ENCODE results near the gene TADA2A. TPM values are rescaled to one million over a fixed set of nuclear protein-coding genes. Genes with fewer than 3 reads are reported as not detected.
"Not testable (repeated sequence)": the region's sequence is repeated elsewhere in the genome, so short reads cannot be mapped to it uniquely, and the experiment has no call there.

TADA2A gene
- total RNA-seq, 2 donors from 2014 or later: 6.8 to 15.7 TPM

DNA sequence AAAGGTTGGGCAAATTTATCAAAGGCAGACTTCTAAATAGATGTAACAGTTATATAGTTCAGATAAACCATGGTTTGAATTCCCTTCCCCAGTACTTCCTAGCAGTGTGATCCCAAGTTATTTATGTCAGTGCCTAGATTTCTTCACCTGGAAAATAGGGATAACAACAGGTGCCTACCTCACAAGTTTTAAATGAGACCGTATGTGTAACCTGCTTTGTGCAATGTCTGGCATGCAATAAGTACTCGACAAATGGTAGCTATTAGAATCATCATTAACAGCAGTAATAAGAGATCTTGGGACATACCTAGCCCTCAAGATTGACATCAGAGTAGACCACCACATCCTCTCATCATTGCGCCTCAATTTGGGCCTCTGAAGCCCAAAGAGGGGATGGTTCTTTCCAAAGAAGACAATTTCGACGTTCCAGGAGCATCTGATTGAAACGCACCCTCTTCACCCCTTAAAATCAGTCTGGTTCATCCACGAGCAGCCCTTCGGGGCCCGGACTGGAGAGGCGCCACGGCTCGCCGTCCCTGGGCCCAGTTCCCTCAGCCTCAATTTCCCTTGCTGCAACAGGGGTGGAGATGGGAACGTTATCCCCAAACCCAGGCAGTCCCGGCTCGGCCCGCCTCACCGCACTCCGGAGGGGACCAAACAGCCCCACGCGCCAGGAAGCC, 591 bp upstream of the TADA2A start:
- DNase-seq (ENCODE audit: low spot score): no peak
- Histone ChIP-seq H3K4me3 (peak overlapping the region; percentile 75 to 78), H3K4me1 (peaks cover 0 to 19% of the 10 kb centered on the region in 2 donors), H3K27me3 (no peaks in the 10 kb centered on the region), H3K9me3 (no peaks in the 10 kb centered on the region), H3K27ac (peak overlapping the region; percentile 89), H3K36me3 (peaks cover 4% of the 10 kb centered on the region)
- TF ChIP-seq CTCF (IDR thresholded peaks at IDR 0.05): no peak

- Histone ChIP-seq H3K36me3 (peaks cover 23% of the 10 kb centered on the region), H3K4me1 (peaks cover 0 to 19% of the 10 kb centered on the region in 2 donors)
- not testable (repeated sequence) for H3K4me3 ChIP-seq; H3K9me3 ChIP-seq; H3K27ac ChIP-seq; DNase-seq (ENCODE audit: low spot score); H3K27me3 ChIP-seq
These were observed 1.4 kb downstream of the TADA2A start for GRCh38 chr17:37408145-37408479.

- Histone ChIP-seq H3K27ac (no peak overlapping the region), H3K27me3 (no peaks in the 10 kb centered on the region), H3K4me1 (peaks cover 0 to 12% of the 10 kb centered on the region in 2 donors), H3K4me3 (no peak overlapping the region), H3K36me3 (peaks cover 38% of the 10 kb centered on the region), H3K9me3 (no peaks in the 10 kb centered on the region)
- no peak for TF ChIP-seq CTCF (IDR thresholded peaks at IDR 0.05)
- no peak for DNase-seq (ENCODE audit: low spot score)
These were observed 3.7 kb downstream of the TADA2A start for GRCh38 chr17:37410357-37410756.

DNA sequence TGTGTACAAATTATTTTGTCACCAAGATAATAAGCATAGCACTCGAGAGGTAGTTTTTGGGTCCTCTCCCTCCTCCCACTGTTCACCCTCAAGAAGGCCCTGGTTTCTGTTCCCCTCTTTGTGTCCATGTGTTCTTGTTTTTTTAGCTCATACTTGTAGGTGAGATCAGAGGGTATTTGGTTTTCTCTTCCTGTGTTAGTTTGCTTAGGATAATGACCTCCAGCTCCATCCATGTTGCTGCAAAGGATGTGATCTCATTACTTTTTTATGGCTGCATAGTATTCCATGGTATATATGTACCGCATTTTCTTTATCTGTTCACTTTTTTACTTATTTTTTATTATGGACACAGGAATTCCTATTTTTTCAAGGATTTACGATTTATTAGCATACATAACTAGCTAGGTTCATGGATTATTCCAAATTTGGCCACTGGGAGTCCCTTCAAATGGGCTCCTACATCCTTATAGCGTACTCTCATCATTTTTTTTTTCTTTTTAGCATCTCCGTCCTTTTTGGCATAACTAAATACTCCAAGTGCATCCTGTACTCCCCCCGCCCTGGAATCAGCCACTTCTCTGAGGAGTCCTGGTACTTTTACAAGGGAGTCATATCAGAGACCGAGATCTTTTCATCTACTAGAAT, 7.3 kb downstream of the TADA2A start:
- Histone ChIP-seq H3K9me3 (no peaks in the 10 kb centered on the region), H3K4me1 (no peaks in the 10 kb centered on the region), H3K4me3 (no peak overlapping the region), H3K27ac (no peak overlapping the region), H3K36me3 (peaks cover 52% of the 10 kb centered on the region), H3K27me3 (no peaks in the 10 kb centered on the region)
- no peak for DNase-seq (ENCODE audit: low spot score)
- peak in 1 of 2 donors; percentile 11 for TF ChIP-seq CTCF (IDR thresholded peaks at IDR 0.05)

DNA sequence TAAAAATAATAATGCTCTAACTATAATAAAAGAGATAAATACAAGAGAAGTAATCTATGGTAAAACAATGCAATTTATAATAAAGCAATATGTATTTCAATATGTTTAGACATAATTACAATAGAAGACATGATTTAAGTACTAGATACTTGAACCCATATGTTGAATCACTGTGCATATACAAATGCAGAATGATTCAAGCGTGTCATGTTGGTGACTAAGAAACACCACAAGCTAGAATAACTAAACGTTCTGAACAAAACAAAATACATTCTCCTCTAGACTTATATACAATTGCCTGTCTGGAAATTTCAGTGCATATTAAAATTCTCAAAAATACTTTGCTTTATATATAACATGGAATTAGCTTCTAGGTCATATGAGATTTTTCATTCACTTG, 11.2 kb downstream of the TADA2A start:
- Histone ChIP-seq H3K4me3 (no peak overlapping the region), H3K27me3 (no peaks in the 10 kb centered on the region), H3K27ac (no peak overlapping the region), H3K9me3 (no peaks in the 10 kb centered on the region), H3K4me1 (no peaks in the 10 kb centered on the region), H3K36me3 (peaks cover 39% of the 10 kb centered on the region)
- no peak for TF ChIP-seq CTCF (IDR thresholded peaks at IDR 0.05)
- DNase-seq (ENCODE audit: low spot score): no peak

- no peak for TF ChIP-seq CTCF (IDR thresholded peaks at IDR 0.05)
- H3K27me3 ChIP-seq: no peaks in the 10 kb centered on the region
- H3K36me3 ChIP-seq: peaks cover 62% of the 10 kb centered on the region
- H3K27ac ChIP-seq: no peak overlapping the region
- H3K4me1 ChIP-seq: no peaks in the 10 kb centered on the region
- no peaks in the 10 kb centered on the region for H3K9me3 ChIP-seq
- no peak overlapping the region for H3K4me3 ChIP-seq
- no peak for DNase-seq (ENCODE audit: low spot score)
These were observed 16.4 kb downstream of the TADA2A start for GRCh38 chr17:37422971-37423625.

All from right atrium auricular region (tissue), 2 donors.